Measurements from ENCODE around the gene PRR23C. TPM values are rescaled to one million over a fixed set of nuclear protein-coding genes. Genes with fewer than 3 reads are reported as not detected.

PRR23C gene
- total RNA-seq, 2 donors from 2014 or later, result not detected

DNA sequence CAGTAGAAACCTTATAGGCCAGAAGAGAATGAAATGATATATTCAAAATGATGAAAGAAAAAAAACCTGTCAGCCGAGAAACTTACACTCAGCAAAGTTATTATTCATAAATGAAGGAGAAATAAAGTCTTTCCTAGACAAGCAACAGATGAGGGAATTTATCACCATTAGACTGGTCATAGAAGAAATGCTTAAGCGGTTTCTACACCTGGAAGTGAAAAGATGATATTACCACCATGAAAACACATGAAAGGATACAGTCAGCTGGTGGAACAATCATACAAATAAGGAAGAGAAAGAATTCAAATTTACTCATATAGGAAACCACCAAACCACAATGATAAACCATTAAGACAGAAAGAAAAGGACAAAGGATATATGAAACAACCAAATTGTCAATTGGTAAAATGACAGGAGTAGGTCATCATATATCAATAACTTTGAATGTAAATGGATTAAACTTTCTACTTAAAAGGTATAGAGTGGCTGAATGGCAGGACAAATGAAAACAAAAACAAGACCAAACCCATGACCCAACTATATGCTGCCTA, 29.9 kb upstream of the PRR23C start:
- no peak overlapping the region for H3K27ac ChIP-seq
- H3K4me1 ChIP-seq, result no peaks in the 10 kb centered on the region
- no peaks in the 10 kb centered on the region for H3K27me3 ChIP-seq
- peaks cover 0 to 29% of the 10 kb centered on the region in 2 donors for H3K9me3 ChIP-seq
- no peak for DNase-seq (ENCODE audit: low spot score)
- TF ChIP-seq, protein P1, sequence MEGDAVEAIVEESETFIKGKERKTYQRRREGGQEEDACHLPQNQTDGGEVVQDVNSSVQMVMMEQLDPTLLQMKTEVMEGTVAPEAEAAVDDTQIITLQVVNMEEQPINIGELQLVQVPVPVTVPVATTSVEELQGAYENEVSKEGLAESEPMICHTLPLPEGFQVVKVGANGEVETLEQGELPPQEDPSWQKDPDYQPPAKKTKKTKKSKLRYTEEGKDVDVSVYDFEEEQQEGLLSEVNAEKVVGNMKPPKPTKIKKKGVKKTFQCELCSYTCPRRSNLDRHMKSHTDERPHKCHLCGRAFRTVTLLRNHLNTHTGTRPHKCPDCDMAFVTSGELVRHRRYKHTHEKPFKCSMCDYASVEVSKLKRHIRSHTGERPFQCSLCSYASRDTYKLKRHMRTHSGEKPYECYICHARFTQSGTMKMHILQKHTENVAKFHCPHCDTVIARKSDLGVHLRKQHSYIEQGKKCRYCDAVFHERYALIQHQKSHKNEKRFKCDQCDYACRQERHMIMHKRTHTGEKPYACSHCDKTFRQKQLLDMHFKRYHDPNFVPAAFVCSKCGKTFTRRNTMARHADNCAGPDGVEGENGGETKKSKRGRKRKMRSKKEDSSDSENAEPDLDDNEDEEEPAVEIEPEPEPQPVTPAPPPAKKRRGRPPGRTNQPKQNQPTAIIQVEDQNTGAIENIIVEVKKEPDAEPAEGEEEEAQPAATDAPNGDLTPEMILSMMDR (IDR thresholded peaks at IDR 0.05), result no peak
- no peaks in the 10 kb centered on the region for H3K36me3 ChIP-seq
- no peak overlapping the region for H3K4me3 ChIP-seq

DNA sequence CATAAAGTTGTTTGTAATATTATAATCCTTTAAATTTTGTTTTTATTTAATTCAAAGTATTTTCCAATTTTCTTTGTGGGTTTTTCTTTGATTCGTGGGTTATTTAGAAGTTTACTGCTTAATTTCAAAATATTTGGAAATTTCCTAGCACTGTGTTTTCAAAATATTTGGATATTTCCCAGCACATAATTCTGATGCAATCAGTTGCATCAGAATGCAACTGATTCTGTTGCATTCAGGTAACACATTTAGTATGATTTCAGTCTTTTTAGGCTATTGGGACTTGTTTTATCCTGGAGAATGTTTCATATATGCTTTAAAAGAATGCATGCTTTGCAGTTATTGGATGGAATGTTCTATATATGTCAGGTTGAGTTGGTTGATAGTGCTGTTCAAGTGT, 18.2 kb upstream of the PRR23C start:
- H3K36me3 ChIP-seq, result no peaks in the 10 kb centered on the region
- no peak overlapping the region for H3K4me3 ChIP-seq
- no peak for DNase-seq (ENCODE audit: low spot score)
- H3K9me3 ChIP-seq, result no peaks in the 10 kb centered on the region
- H3K27me3 ChIP-seq, result no peaks in the 10 kb centered on the region
- H3K27ac ChIP-seq, result no peak overlapping the region
- TF ChIP-seq, protein P1 (IDR thresholded peaks at IDR 0.05), result no peak
- no peaks in the 10 kb centered on the region for H3K4me1 ChIP-seq

DNA sequence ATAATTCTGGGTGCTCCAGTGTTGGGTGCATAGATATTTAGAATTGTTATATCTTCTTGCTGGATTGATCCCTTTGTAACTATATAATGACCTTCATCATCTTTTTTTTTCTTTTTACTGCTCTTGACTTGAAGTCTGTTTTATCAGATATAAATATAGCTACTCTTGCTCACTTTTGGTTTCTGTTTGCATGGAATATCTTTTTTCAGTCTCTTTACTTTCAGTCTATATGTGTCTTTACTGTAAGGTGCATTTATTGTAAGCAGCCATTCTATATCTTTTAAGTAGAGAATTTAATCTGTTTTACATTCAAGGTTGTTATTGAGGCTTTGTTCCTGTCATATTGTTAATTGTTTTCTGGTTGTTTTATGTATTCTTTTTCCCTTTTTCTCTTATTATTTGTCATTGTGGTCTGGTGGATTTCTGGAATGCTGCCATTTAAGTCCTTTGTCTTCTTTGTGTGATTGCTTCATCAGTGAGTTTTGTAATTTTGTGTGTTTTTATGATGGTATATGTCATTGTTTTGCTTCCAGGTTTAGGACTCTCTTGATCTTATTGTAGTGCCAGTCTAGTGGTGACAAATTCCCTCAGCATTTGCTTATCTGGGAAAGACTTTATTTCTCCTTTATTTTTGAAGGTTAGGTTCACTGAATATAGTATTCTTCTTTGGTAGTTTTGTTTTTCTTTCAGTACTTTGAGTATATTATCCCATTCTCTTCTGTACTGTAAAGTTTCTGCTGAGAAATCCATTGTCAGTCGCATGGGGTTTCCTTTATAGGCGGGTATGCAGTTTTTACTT, 8.3 kb upstream of the PRR23C start:
- Histone ChIP-seq H3K27me3 (no peaks in the 10 kb centered on the region), H3K27ac (no peak overlapping the region), H3K4me3 (no peak overlapping the region), H3K36me3 (no peaks in the 10 kb centered on the region), H3K4me1 (no peaks in the 10 kb centered on the region), H3K9me3 (peaks cover 0 to 26% of the 10 kb centered on the region in 2 donors)
- TF ChIP-seq, protein P1 (IDR thresholded peaks at IDR 0.05), result no peak
- no peak for DNase-seq (ENCODE audit: low spot score)

DNA sequence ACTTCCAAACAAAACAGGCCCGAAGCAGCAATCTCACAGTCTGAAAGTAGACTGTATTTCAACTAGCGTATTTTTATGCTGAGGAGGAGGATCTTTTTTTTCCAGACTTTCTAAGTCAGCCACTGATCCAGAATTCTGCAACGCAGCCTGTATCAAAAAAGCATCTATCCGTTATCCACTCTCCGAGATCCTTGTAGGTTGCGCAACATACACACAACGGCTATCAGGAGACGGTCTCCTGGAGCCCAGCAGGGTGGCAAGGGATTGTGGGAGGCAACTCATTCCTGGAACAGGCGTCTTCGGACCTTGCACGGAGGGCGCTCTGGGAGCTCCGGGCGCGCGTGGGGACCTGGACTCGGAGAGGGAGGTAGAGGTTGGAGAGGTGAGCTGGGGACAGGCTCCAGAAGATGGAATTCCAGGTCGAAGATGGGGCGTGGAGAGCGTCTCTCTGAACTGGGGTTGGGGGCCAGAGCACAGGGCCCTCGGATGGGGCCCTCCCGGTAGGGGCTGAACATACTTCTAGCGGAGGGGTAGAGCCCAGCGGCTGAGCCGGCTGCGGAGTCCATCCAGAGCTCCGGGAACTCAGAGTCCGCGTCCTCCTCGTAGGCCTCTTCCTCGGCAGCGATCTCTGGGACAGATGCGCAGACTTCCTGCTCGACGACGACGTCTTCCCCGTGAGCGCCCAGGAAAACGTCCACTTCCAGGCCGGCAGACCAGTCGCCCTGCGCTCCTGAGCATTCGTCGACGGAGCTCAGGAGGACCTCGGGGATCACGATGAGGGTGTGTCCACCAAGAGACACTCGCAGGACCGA, 932 bp downstream of the PRR23C start:
- H3K27ac ChIP-seq, result no peak overlapping the region
- no peak for DNase-seq (ENCODE audit: low spot score)

DNA sequence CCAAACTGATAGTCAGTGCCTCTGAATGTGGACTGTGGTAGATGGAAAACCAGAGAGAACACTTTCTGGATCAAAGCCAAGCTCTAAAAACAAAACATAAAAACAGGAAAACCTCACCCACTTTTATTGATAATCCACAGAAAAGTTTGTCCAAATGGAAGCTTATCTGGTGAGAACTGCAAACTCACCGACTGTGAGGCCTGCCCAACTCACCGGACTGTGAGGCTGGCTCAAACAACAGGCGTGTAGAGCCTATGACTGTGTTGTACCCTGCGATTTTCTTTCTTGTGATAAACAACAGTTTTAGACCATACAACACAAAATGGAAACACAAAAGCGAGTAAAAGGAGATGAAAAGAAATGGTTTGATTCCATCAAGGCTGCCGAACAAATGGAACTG, 7.2 kb downstream of the PRR23C start:
- no peaks in the 10 kb centered on the region for H3K36me3 ChIP-seq
- TF ChIP-seq, protein P1 (IDR thresholded peaks at IDR 0.05), result no peak
- H3K4me3 ChIP-seq, result no peak overlapping the region
- DNase-seq (ENCODE audit: low spot score), result no peak
- no peaks in the 10 kb centered on the region for H3K9me3 ChIP-seq
- H3K27me3 ChIP-seq, result no peaks in the 10 kb centered on the region
- no peak overlapping the region for H3K27ac ChIP-seq
- no peaks in the 10 kb centered on the region for H3K4me1 ChIP-seq

More for the DNA sequence above, 932 bp downstream of the PRR23C start:
- TF ChIP-seq, protein P1 (IDR thresholded peaks at IDR 0.05), result no peak
- H3K4me1 ChIP-seq, result no peaks in the 10 kb centered on the region
- peaks cover 0 to 11% of the 10 kb centered on the region in 2 donors for H3K9me3 ChIP-seq
- H3K27me3 ChIP-seq, result no peaks in the 10 kb centered on the region
- no peaks in the 10 kb centered on the region for H3K36me3 ChIP-seq
- H3K4me3 ChIP-seq, result no peak overlapping the region

Data from right atrium auricular region (tissue), 2 donors.